GM19455 (cell line): ENCODE measurements around the gene CCBE1.
"Not testable (repeated sequence)": the region's sequence is repeated elsewhere in the genome, so short reads cannot be mapped to it uniquely, and the experiment has no call there.

ENCODE experiments used
- ATAC-seq: cut with Tn5 transposase; IDR thresholded peaks from one replicate; pipeline ENCODE4 v1.9.1; 2021; ENCODE audit not compliant: unreplicated experiment

CCBE1 gene

GRCh38 chr18:59550174-59550516 is 147.1 kb downstream of the CCBE1 start:
- no peak for ATAC-seq

GRCh38 chr18:59549503-59550173 is 147.6 kb downstream of the CCBE1 start:
- ATAC-seq = no peak

- no peak for ATAC-seq
Measured at GRCh38 chr18:59547581-59548182, 149.5 kb downstream of the CCBE1 start.

GRCh38 chr18:59546188-59546587 is 151.0 kb downstream of the CCBE1 start:
- no peak for ATAC-seq

GRCh38 chr18:59540780-59541179 is 156.4 kb downstream of the CCBE1 start:
- no peak for ATAC-seq

GRCh38 chr18:59540346-59540745 is 156.9 kb downstream of the CCBE1 start:
- no peak for ATAC-seq

GRCh38 chr18:59539108-59539507 is 158.1 kb downstream of the CCBE1 start:
- no peak for ATAC-seq

- ATAC-seq = no peak
Measured at GRCh38 chr18:59537579-59537978, 159.6 kb downstream of the CCBE1 start.

- no peak for ATAC-seq
Measured at GRCh38 chr18:59536166-59536565, 161.1 kb downstream of the CCBE1 start.

GRCh38 chr18:59535055-59535454 is 162.2 kb downstream of the CCBE1 start:
- no peak for ATAC-seq

GRCh38 chr18:59528866-59529265 is 168.4 kb downstream of the CCBE1 start:
- no peak for ATAC-seq

- ATAC-seq = no peak
Measured at GRCh38 chr18:59520562-59521355, 176.5 kb downstream of the CCBE1 start.

- no peak for ATAC-seq
Measured at GRCh38 chr18:59518705-59519104, 178.5 kb downstream of the CCBE1 start.

- no peak for ATAC-seq
Measured at GRCh38 chr18:59517446-59518165, 179.6 kb downstream of the CCBE1 start.

- no peak for ATAC-seq
Measured at GRCh38 chr18:59516356-59517155, 180.7 kb downstream of the CCBE1 start.

GRCh38 chr18:59515956-59516355 is 181.3 kb downstream of the CCBE1 start:
- ATAC-seq = not testable (repeated sequence)

- ATAC-seq = no peak
Measured at GRCh38 chr18:59515147-59515546, 182.1 kb downstream of the CCBE1 start.

GRCh38 chr18:59514203-59514602 is 183.0 kb downstream of the CCBE1 start:
- no peak for ATAC-seq

GRCh38 chr18:59512025-59512755 is 185.0 kb downstream of the CCBE1 start:
- no peak for ATAC-seq
